ENCODE results near the gene OXSM.

DNA sequence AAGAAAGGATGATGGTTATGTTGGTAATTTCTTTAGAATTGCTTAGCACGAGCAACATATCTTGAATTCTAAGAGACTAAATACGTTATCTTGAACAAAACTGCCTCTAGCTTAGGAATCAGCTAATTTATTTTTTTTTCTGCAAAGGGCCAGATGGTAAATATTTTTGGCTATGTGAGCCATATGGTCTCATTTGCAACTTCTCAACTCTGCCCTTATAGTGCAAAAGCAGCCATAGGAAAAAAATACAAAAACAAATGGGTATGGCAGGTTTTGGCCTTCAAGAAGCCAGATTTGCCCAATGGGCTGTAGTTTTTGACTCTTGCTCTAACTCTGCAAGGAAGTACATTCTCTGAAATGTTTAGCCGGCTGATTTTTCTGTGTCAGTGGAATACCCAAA is 11.9 kb downstream of the OXSM start:
- TF ChIP-seq, protein P1, sequence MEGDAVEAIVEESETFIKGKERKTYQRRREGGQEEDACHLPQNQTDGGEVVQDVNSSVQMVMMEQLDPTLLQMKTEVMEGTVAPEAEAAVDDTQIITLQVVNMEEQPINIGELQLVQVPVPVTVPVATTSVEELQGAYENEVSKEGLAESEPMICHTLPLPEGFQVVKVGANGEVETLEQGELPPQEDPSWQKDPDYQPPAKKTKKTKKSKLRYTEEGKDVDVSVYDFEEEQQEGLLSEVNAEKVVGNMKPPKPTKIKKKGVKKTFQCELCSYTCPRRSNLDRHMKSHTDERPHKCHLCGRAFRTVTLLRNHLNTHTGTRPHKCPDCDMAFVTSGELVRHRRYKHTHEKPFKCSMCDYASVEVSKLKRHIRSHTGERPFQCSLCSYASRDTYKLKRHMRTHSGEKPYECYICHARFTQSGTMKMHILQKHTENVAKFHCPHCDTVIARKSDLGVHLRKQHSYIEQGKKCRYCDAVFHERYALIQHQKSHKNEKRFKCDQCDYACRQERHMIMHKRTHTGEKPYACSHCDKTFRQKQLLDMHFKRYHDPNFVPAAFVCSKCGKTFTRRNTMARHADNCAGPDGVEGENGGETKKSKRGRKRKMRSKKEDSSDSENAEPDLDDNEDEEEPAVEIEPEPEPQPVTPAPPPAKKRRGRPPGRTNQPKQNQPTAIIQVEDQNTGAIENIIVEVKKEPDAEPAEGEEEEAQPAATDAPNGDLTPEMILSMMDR (conservative IDR thresholded peaks at IDR 0.05; ENCODE audit: low read depth, low read length) = no peak
- no peak for TF ChIP-seq EZH2phosphoT487 (IDR thresholded peaks at IDR 0.05; ENCODE audit: borderline replicate concordance, low read length)
- TF ChIP-seq EZH2 (IDR thresholded peaks at IDR 0.05; ENCODE audit: low read length, unreplicated experiment) = no peak

Measured in PC-3 (cell line).